H1 (cell line): ENCODE data around the gene LENG1. TPM values are rescaled to one million over a fixed set of nuclear protein-coding genes. Genes with fewer than 3 reads are reported as not detected.
A peak's percentile ranks its signal among the peaks of the same experiment; 100 is the strongest.

Experiments
- CTCF ChIA-PET: fragments of 300-600 bp; sonication (Branson Sonifier 250); formaldehyde crosslinking; loops from one replicate; lab custom pipeline; 2021; ENCODE audit not compliant: partially characterized antibody; lab: Charles Lee
- POLR2A ChIA-PET: fragments of 300-600 bp; sonication (Branson Sonifier 250); formaldehyde crosslinking; loops from one replicate; lab custom pipeline; 2021; ENCODE audit warnings: inconsistent platforms; ENCODE audit not compliant: partially characterized antibody; lab: Charles Lee
- DNase-seq, 2 experiments: peaks; one replicate each; pipeline versions ENCODE4 v3.0.0 to v3.0.0-alpha.2; 2010 to 2022; ENCODE audit warnings: low spot score in 2 of 2, low read depth in 1 of 2, mixed read lengths in 1 of 2
- FAIRE-seq: peaks from 2 replicates; lab custom pipeline; 2011; peaks lifted over from hg19 to GRCh38; lab: Jason Lieb, UNC
- H2AFZ ChIP-seq: 2 replicates; pipeline ENCODE4 v1.8.1; 2012; ENCODE audit warnings: low read length, inconsistent platforms
- H2AK5ac ChIP-seq: 2 replicates; pipeline ENCODE4 v1.6.1; 2013; ENCODE audit warnings: low read depth, low read length
- H2BK120ac ChIP-seq: replicated peaks from 2 replicates; pipeline ENCODE3; 2013; ENCODE audit warnings: low read depth, low read length, inconsistent platforms
- H2BK12ac ChIP-seq: 2 replicates; pipeline ENCODE4 v1.6.1; 2013; ENCODE audit warnings: low read depth, low read length
- H2BK15ac ChIP-seq: 2 replicates; pipeline ENCODE4 v1.6.1; 2013; ENCODE audit warnings: low read length
- H2BK20ac ChIP-seq: 2 replicates; pipeline ENCODE4 v1.6.1; 2013; ENCODE audit warnings: low read length
- H2BK5ac ChIP-seq: 2 replicates; pipeline ENCODE4 v1.6.1; 2013; ENCODE audit warnings: low read depth, low read length
- H3K14ac ChIP-seq: 2 replicates; pipeline ENCODE4 v1.6.1; 2013; ENCODE audit warnings: inconsistent platforms; ENCODE audit not compliant: insufficient read length
- H3K18ac ChIP-seq: 2 replicates; pipeline ENCODE4 v1.6.1; 2013; ENCODE audit warnings: low read length; ENCODE audit errors: extremely low read depth
- H3K23ac ChIP-seq: 2 replicates; pipeline ENCODE4 v1.6.1; 2013; ENCODE audit warnings: inconsistent platforms; ENCODE audit not compliant: insufficient read length
- H3K23me2 ChIP-seq: 2 replicates; pipeline ENCODE4 v1.6.1; 2013; ENCODE audit warnings: low read depth, low read length
- H3K27ac ChIP-seq: 2 replicates; pipeline ENCODE4 v1.6.1; 2011; ENCODE audit warnings: low read depth, low read length, inconsistent platforms
- H3K27me3 ChIP-seq, 4 experiments: replicated peaks in 1 of 4; 1 replicate in 1 of 4; 2 replicates in 3 of 4; pipeline versions ENCODE4 v1.6.1 to v1.8.1; 2011 to 2013; ENCODE audit warnings: low read length in 3 of 4, mild to moderate bottlenecking in 3 of 4, inconsistent platforms in 2 of 4, mixed read lengths in 2 of 4, moderate library complexity in 1 of 4; ENCODE audit not compliant: control insufficient read depth in 3 of 4, insufficient read depth in 3 of 4; ENCODE audit errors: extremely low read depth in 1 of 4
- H3K36me3 ChIP-seq, 4 experiments: 2 replicates each; pipeline versions ENCODE4 v1.6.1 to v1.8.1; 2011 to 2013; ENCODE audit warnings: mild to moderate bottlenecking in 4 of 4, low read length in 3 of 4, moderate library complexity in 2 of 4, control low read depth in 1 of 4, inconsistent platforms in 1 of 4; ENCODE audit not compliant: insufficient read depth in 4 of 4, control insufficient read depth in 2 of 4
- H3K4ac ChIP-seq: replicated peaks from 2 replicates; pipeline ENCODE3; 2013; ENCODE audit warnings: low read length, low read depth, mixed read lengths, inconsistent platforms; ENCODE audit not compliant: insufficient read length
- H3K4me1 ChIP-seq, 4 experiments: replicated peaks in 1 of 4; 1 replicate in 1 of 4; 2 replicates in 3 of 4; pipeline versions ENCODE4 v1.6.1 to v1.8.1; 2011 to 2013; ENCODE audit warnings: low read length in 3 of 4, inconsistent platforms in 2 of 4, mixed read lengths in 1 of 4; ENCODE audit not compliant: insufficient read depth in 4 of 4, control insufficient read depth in 3 of 4
- H3K4me2 ChIP-seq, 2 experiments: 2 replicates each; pipeline versions ENCODE4 v1.6.1 to v1.8.1; 2011 to 2013; ENCODE audit warnings: low read depth in 2 of 2, low read length in 2 of 2, control low read depth in 1 of 2, inconsistent platforms in 1 of 2, mild to moderate bottlenecking in 1 of 2; ENCODE audit not compliant: insufficient read depth in 1 of 2
- H3K4me3 ChIP-seq, 4 experiments: fragments of 200-600, 300-600 bp in 1 of 4; sonication (generic), shearing (Covaris generic), sonication (Bioruptor Twin) in 1 of 4; 2 replicates each; pipeline versions ENCODE4 v1.5.1 to v1.8.1; 2011 to 2016; ENCODE audit warnings: low read length in 4 of 4, low read depth in 3 of 4, control low read depth in 2 of 4, inconsistent platforms in 2 of 4, mild to moderate bottlenecking in 2 of 4, mixed read lengths in 1 of 4, moderate library complexity in 1 of 4; ENCODE audit not compliant: insufficient read depth in 2 of 4; ENCODE audit errors: extremely low read depth in 1 of 4
- H3K56ac ChIP-seq: replicated peaks from 2 replicates; pipeline ENCODE3; 2013; ENCODE audit warnings: low read depth, mild to moderate bottlenecking, mixed read lengths, low read length, inconsistent platforms; ENCODE audit not compliant: insufficient read length
- H3K79me1 ChIP-seq: 2 replicates; pipeline ENCODE4 v1.6.1; 2013; ENCODE audit warnings: low read depth, low read length, control low read depth
- H3K79me2 ChIP-seq, 2 experiments: 2 replicates each; pipeline versions ENCODE4 v1.6.1 to v1.8.1; 2012 to 2013; ENCODE audit warnings: low read length in 2 of 2, mild to moderate bottlenecking in 2 of 2, inconsistent platforms in 1 of 2; ENCODE audit not compliant: insufficient read depth in 2 of 2, control insufficient read depth in 1 of 2
- H3K9ac ChIP-seq, 4 experiments: replicated peaks in 1 of 4; 1 replicate in 1 of 4; 2 replicates in 3 of 4; pipeline versions ENCODE4 v1.6.1 to v1.8.1; 2011 to 2013; ENCODE audit warnings: low read depth in 3 of 4, low read length in 3 of 4, control low read depth in 2 of 4, mild to moderate bottlenecking in 2 of 4, moderate library complexity in 2 of 4, inconsistent platforms in 1 of 4; ENCODE audit errors: extremely low read depth in 1 of 4
- H3K9me3 ChIP-seq, 2 experiments: 2 replicates each; pipeline versions ENCODE4 v1.6.1 to v1.8.1; 2012 to 2013; ENCODE audit warnings: mild to moderate bottlenecking in 2 of 2, moderate library complexity in 2 of 2, control low read depth in 1 of 2, inconsistent platforms in 1 of 2, low read depth in 1 of 2, low read length in 1 of 2, mixed read lengths in 1 of 2; ENCODE audit not compliant: insufficient read depth in 2 of 2
- H4K20me1 ChIP-seq, 2 experiments: replicated peaks in 1 of 2; 2 replicates each; pipeline versions ENCODE3 to v1.8.1; 2011 to 2013; ENCODE audit warnings: inconsistent platforms in 2 of 2, low read length in 2 of 2, mild to moderate bottlenecking in 1 of 2; ENCODE audit not compliant: insufficient read depth in 2 of 2, control insufficient read depth in 1 of 2
- H4K5ac ChIP-seq: 2 replicates; pipeline ENCODE4 v1.6.1; 2013; ENCODE audit warnings: low read length, low read depth, mixed read lengths, inconsistent platforms; ENCODE audit not compliant: insufficient read length
- H4K8ac ChIP-seq: 2 replicates; pipeline ENCODE4 v1.8.0; 2013; ENCODE audit warnings: mild to moderate bottlenecking, moderate library complexity, low read length, inconsistent platforms; ENCODE audit not compliant: insufficient read depth; ENCODE audit errors: extremely low read depth
- H4K91ac ChIP-seq: replicated peaks from 2 replicates; pipeline ENCODE3; 2013; ENCODE audit warnings: low read length, mixed read lengths, inconsistent platforms; ENCODE audit not compliant: insufficient read length
- SP2 ChIP-seq: IDR thresholded peaks from 2 replicates; pipeline ENCODE4 v1.6.1; 2012; ENCODE audit warnings: mild to moderate bottlenecking, low read length, inconsistent platforms
- WGBS, 2 experiments: shearing (Covaris generic) in 1 of 2; methylation state at CpG; one replicate each; pipeline versions ENCODE4 v1.1.6 to v1.1.7; 2013 to 2015; ENCODE audit warnings: low lambda C conversion rate in 2 of 2, mixed read lengths in 2 of 2, inconsistent platforms in 1 of 2, low coverage in 1 of 2, missing lambda C conversion rate in 1 of 2; ENCODE audit not compliant: insufficient replicate concordance in 2 of 2, insufficient coverage in 1 of 2, insufficient read length in 1 of 2; ENCODE audit errors: extremely low coverage in 1 of 2, missing lambda C conversion rate in 1 of 2; 5-methylcytosine and 5-hydroxymethylcytosine counted together
- polyA plus RNA-seq, 7 experiments: library from polyadenylated mRNA; depleted of rRNA in 3 of 7; stranded (reverse) in 5 of 7; unstranded in 2 of 7; fragments of >200 nt in 5 of 7; fragments of 200-250 nt in 2 of 7; gene quantifications; 1 replicate in 5 of 7; 2 replicates in 1 of 7; 4 replicates in 1 of 7; pipeline versions ENCODE4 v1.2.1 to v1.2.3, GENCODE V29; 2011 to 2013; ENCODE audit warnings: missing spikeins in 2 of 7, mixed read lengths in 2 of 7
- total RNA-seq: library from RNA; stranded (reverse); fragmentation: NEBNext Ultra II Directional; extraction: Animal tissue kit (Norgen Biotek cat#: 25700); gene quantifications from 2 replicates; pipeline ENCODE4 v1.2.1, GENCODE V29; 2021

The LENG1 gene
- total and polyA plus RNA-seq, 2 of the 8 experiments (the other 6 are each of a cell fraction or from before 2014, with no cell fraction given) = 1.2 to 4.4 TPM

DNA sequence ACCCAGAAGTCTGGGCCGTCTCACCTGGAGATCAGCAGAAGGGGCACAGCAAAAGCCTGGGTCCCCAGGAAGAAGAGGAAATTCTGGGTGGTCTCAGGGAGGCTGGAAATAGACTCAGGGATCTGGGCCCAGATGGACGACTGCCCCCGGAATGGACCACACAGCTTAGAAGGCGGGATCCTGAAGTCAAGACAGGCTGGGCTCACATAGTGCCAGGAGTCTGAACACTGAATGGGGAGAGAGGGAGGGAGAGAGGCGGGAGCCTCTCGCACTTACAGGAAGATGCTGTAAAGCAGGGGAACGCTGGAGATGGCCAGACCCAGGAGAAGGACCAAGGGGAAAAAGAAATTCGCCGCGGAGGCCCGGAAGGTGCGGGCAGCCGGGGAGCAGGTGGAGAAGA is 1.3 kb upstream of the LENG1 start:
- Histone ChIP-seq H3K4me1 (peaks cover 0 to 24% (median 11%) of the 10 kb centered on the region in 4 experiments; a peak in 6 of 7 replicates), H3K14ac (no peak overlapping the region), H4K20me1 (peaks cover 0 to 18% of the 10 kb centered on the region in 2 experiments), H3K79me2 (no peaks in the 10 kb centered on the region), H2BK15ac (peak overlapping the region; percentile 97; the same call in 1 of the 2 replicates), H2BK12ac (no peak overlapping the region), H3K9ac (peak overlapping the region in 1 of 4 experiments; percentile 78; a peak in 2 of 7 replicates), H3K27ac (no peak overlapping the region), H3K9me3 (no peaks in the 10 kb centered on the region), H2AK5ac (no peak overlapping the region), H3K23me2 (peaks cover 20% of the 10 kb centered on the region), H4K91ac (no peak overlapping the region), H2BK120ac (no peak overlapping the region), H3K4me3 (peak overlapping the region; percentile 56 to 90 (median 84); a peak in 6 of 8 replicates), H3K36me3 (peaks cover under 1 to 11% (median 7%) of the 10 kb centered on the region in 4 experiments; a peak in 6 of 8 replicates), H3K4me2 (peak overlapping the region; percentile 87 to 100), H3K18ac (no peak overlapping the region), H3K79me1 (peaks cover 10% of the 10 kb centered on the region), H4K5ac (no peak overlapping the region), H2BK20ac (no peak overlapping the region), H3K27me3 (peaks cover 0 to 10% (median 4%) of the 10 kb centered on the region in 4 experiments; a peak in 4 of 7 replicates), H3K4ac (no peak overlapping the region), H2AFZ (no peak overlapping the region), H4K8ac (no peak overlapping the region), H2BK5ac (0 out of 2 replicates have a peak overlapping the region, but pooled peaks have one; percentile 21), H3K23ac (no peak overlapping the region), H3K56ac (no peak overlapping the region)
- no peak for DNase-seq
- no peak for TF ChIP-seq SP2
- 75% methylated on average over 13 of the region's 13 CpGs; no CpG with 5 or more reads in 1 of the 2 experiments for WGBS, 2 experiments
- FAIRE-seq = no peak
- ChIA-PET CTCF (interaction anchor here (0.8 to 2.1 kb wide), 2 partner anchors 10 to 13 kb away, joined by 4 to 8 read pairs; partner anchors contain the start of gene TMC4), POLR2A (interaction anchor here (0.6 to 14.8 kb wide), 8 partner anchors 11 to 181 kb away, joined by 3 to 348 read pairs (median 8); partner anchors contain the start of genes CNOT3, MBOAT7, PRPF31 and RPS9)
